Stimulated activated CD4-positive, alpha-beta T cell treated with anti-CD3 and anti-CD28 coated beads, Interleukin-2, amount 100 ng/mL, for 48 hours (primary cell): ENCODE data around the gene FANK1.

Source experiments
- DNase-seq, 2 donors: peaks; one replicate each; pipeline ENCODE4 v3.0.0-alpha.2; 2020

FANK1 gene

GRCh38 chr10:125992254-125992653 lies 95.9 kb downstream of the FANK1 start:
- no peak for DNase-seq

DNA sequence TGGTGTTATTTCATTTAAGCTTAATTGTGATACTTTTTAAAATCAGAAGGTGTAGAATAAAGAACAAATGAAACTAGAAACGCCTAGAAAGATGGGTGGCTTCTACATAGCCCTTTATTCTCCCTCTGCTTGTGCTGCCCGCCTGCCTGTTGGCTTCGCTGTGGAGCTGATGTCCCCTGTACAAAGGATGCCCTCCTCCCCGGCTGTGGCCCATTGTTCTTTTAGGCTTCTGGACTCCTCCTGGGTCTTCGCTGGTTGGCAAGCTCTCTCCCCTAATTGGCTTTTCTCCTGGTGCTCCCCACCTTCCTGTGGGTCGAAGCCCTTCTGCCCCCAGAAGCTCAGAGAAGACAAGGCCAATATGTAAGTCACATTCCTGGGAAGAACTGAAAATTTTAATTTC lies 98.2 kb downstream of the FANK1 start:
- no peak for DNase-seq

DNA sequence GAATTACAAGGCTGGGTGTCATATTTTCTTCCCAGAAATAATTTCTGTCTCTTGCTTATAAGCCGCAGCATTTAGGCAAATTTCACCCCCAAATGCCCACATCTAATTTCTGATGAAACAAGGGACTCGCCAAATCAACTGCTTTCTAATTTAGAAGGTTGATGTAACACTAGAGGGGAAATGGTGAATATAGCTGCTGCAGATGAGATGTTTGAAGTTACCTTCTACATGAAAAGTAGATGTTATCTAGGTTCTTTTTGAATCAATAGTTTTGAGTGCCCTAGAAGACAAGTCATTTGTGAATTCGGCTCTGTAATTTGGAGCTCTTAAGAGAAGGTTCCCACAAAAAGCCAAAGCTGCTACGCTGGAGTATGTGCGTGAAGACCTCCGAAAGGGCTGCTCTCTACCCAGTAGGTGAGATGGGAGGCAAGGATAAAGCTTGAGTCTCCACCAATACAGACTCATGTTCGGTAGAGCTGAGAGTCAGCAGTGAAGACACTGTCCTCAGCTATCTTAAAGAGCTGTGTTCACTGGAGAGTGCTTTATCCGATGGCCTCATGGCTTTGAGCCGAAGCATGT lies 99.5 kb downstream of the FANK1 start:
- DNase-seq, result no peak

- DNase-seq, result no peak
These were observed 101.2 kb downstream of the FANK1 start for GRCh38 chr10:125997586-125997985.

DNA sequence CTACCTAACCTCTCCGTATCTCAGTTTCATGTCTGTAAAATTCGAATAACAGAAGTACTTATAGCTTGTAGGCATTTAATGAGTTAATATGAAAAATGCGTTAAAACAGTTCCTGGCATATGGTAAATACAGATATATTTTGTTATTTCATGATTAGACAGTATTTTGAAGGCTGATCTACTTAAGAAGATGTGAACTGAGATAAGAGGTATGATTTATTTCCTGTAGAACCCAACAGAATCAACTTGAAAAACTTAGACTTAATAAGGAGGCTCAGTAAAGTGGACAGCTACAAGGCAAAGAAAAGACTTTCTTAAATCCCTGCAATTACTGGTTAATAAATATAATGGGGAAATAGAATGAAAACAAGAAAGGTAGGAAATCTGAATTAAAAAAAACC lies 103.3 kb downstream of the FANK1 start:
- DNase-seq, result no peak

GRCh38 chr10:126001576-126001975 lies 105.2 kb downstream of the FANK1 start:
- DNase-seq, result no peak

DNA sequence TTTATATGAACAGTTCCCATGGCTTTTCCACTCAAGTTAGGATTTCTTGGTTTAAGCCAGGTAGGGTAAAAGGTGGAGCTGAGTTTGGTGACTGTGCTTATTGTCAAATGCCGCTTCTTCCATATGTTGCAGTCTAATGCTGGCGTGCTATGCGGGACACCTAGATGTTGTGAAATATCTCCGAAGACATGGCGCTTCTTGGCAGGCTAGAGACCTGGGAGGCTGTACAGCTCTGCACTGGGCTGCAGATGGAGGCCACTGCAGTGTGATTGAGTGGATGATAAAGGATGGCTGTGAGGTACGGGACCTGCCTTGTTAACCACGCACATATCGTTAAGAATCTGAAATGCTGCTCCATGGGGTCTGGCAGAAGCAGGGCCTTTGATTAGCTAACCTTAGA lies 108.4 kb downstream of the FANK1 start:
- no peak for DNase-seq

GRCh38 chr10:126006264-126006663 lies 109.9 kb downstream of the FANK1 start:
- no peak for DNase-seq

DNA sequence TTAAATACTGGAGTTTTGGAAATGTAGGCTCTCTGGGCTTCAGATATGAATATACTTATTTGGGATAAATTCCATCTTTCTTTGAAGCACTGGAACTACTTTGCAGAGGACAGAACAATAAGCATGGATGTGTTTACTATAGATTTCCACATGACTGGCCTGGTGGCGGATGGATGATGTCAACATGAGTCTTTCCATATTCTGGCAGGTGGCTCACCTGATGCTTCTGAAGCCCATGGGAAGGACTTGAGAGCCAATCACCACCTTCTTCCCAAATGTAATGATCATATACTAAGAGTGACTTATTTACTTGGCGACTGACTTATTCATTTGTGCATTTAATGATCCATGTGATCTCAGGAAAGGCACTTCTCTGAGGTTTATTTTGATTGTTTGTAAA lies 110.5 kb downstream of the FANK1 start:
- DNase-seq, result no peak

DNA sequence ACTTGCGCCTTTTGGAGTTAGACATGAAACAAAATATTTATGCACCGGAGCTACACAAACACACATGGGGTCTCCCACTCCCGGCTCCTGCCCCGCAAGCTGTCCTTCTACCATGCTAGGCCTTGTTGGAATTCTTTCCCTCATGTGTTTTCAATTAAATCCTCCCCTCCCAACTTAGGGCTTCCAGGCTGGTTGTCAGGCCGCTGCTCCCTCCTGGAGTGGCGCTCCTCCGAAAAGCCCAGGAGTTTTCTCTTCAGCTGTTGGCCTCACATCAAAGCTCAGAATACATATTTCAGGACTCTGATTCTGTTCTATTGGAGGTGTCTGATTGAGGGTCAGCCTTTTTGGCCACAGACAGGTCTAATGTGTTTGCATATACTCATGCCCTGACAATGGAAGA lies 113.3 kb downstream of the FANK1 start:
- no peak for DNase-seq

DNA sequence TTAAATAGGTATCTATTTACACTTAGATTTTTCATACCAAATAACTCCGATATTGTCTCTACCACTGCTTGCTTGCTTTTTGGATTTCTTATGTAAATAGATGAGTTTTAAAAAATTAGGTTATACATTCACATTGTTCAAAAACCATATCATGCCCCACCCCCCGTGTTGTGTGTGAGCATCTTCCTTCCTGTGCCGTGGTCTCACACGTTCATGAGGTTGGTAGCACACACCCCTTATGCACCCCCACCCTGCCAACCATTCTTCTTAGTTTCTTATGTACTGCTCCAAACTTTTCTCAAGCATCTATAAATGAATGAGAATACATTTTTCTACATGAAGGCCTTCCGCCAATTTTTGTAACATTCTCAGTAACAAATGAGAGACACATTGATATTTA lies 115.6 kb downstream of the FANK1 start:
- no peak for DNase-seq

DNA sequence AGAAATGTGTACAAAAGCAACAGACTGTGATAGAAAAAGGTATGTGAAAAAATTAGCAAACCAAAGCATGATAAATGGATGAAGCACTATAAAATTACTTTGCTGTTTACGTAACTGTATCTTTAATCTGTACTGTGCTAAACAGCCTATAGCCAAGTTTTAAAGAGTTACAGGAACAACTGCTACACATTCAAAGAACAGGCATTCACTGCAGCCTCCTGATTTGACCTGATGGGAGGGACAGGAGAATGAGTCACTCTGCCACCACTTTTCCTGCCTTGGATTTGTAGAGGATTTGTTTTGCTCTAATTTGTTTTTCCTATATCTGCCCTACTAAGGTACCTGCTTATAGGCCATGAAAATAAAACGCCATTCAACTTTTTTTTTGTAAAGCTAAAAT lies 116.1 kb downstream of the FANK1 start:
- DNase-seq, result no peak

GRCh38 chr10:126013489-126014281 lies 117.3 kb downstream of the FANK1 start:
- no peak for DNase-seq

GRCh38 chr10:126014309-126014708 lies 117.9 kb downstream of the FANK1 start:
- DNase-seq, result no peak

DNA sequence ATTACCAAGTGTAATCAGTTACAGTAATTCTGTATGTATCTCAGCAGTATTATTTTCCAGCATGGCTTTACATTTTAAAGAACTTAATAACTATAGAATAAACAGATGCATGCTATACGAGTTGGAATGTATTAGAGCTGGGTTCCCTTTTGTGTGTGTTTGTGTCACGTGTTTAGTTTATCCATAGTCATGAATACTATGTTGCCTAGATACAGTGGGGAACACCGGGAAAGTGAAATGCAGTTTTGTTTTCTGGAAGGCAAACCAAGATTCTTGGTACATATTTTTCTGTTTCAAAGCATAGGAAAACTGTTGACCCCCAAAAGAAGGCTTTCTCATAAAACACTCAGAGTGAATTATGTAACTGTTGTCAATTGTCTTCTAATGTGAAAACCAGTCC lies 119.0 kb downstream of the FANK1 start:
- no peak for DNase-seq

- DNase-seq, result no peak
These were observed 119.9 kb downstream of the FANK1 start for GRCh38 chr10:126016156-126016805.

- DNase-seq, result no peak
These were observed 120.5 kb downstream of the FANK1 start for GRCh38 chr10:126016882-126017281.

DNA sequence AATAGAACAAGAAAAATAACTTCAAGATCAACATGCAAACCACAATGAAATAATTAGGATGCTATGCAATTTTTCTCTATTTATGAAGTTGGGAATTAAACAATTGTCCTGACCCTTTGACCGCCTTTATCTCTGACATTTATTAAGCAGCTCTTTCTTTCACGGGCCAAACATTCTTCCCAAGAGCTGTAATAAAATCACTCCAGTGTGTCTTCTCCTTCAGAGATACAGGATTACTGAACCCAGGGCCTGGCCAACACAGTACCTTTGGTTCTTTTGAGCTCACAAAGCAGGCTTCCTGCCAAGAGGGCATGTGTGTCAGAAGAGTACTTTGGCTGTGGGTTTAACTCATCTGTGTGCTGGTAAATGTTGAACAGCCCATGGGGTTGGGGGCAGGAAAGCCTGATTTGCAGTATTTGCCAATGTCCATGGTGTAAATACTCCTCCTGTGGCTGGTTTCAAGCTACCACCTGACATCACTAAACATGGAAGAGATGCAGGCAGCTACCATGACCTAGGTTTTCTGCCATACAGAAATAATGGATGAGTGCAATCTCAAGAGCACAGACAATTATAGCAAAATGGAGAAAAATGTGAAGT lies 121.7 kb downstream of the FANK1 start:
- DNase-seq, result no peak

- no peak for DNase-seq
These were observed 125.6 kb downstream of the FANK1 start for GRCh38 chr10:126021833-126022500.

DNA sequence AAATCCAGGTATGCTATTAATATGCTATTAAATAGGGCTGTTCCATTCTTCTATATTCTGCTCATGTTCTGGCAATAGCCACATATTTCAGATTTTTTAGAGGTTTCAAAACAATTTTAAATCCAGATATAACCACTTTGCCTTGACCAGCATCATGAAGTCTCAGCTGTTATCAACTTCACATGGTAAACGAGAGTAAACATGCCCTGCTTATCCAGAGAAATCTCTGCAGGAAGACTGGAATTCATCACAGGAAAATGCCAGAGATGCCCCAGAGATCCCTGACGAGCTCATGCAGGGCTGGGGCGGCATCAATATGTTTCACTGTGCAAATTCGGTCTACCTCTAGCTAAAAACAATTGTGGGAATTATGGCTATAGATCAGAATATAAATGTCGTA lies 126.5 kb downstream of the FANK1 start:
- no peak for DNase-seq

DNA sequence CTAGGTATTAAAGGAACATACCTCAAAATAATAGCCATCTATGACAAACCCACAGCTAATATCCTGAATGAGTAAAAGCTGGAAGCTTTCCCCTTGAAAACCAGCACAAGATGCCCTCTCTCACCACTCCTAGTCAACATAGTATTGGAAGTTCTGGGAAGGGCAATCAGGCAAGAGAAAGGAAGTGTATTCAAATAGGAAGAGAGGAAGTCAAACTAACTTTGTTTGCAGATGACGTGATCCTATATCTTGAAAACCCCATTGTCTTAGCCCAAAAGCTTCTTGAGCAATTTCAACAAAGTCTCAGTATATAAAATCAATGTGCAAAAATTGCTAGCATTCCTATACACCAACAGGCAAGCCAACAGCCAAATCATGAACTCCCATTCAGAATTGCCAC lies 131.3 kb downstream of the FANK1 start:
- no peak for DNase-seq

DNA sequence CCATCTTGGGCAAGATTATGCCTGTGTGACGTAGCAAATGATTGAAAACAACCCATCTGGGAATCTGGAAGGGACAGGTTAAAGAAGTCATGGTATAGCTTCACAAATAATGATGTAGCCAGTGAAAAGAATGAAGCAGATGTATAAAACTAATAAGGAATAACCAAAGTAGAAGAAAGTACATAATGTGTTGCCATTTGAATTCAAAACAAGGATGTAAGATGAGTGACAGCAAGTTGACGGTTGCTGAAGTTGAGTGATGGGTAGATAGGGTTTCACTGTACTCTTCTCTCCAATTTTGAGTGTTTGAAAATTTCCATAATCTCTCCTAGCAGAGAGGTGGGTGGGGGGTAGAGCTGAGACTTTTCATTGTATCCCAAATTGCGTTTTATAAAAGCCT lies 133.6 kb downstream of the FANK1 start:
- no peak for DNase-seq

DNA sequence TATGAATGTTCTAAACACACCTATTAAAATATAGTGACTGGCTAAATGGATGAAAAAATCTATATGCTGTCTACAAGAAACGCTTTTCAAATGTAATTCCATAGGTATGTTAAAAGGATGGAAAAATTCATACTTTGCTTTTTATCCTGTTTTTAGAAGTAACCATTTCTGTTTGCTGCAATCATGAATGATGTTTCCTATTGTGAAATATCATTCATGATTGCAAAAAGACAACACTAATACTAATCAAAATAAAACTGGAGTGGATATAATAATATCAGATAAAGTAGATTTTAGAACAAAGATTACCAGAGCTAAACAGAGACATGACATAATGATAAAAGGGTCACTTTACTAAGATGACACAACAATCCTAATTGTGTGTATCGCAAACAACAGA lies 138.2 kb downstream of the FANK1 start:
- DNase-seq, result no peak
